GM21717 (cell line): Measurements from ENCODE around the gene MPHOSPH10.
"Not testable (repeated sequence)": the region's sequence is repeated elsewhere in the genome, so short reads cannot be mapped to it uniquely, and the experiment has no call there.

Experiments
- ATAC-seq: cut with Tn5 transposase; IDR thresholded peaks from one replicate; pipeline ENCODE4 v1.9.1; 2021; ENCODE audit warnings: mild to moderate bottlenecking, moderate library complexity; ENCODE audit not compliant: unreplicated experiment

MPHOSPH10 gene

GRCh38 chr2:71121479-71121878 lies 9.0 kb upstream of the MPHOSPH10 start:
- no peak for ATAC-seq

GRCh38 chr2:71122387-71123298 lies 7.8 kb upstream of the MPHOSPH10 start:
- no peak for ATAC-seq

- no peak for ATAC-seq
Observed at GRCh38 chr2:71125506-71126294, 4.7 kb upstream of the MPHOSPH10 start.

GRCh38 chr2:71126957-71127356 lies 3.5 kb upstream of the MPHOSPH10 start:
- no peak for ATAC-seq

GRCh38 chr2:71129114-71129901 lies 1.1 kb upstream of the MPHOSPH10 start:
- ATAC-seq, result no peak

GRCh38 chr2:71129902-71130151 lies 607 bp upstream of the MPHOSPH10 start:
- peak; percentile 46 for ATAC-seq

GRCh38 chr2:71130905-71131244 lies 441 bp downstream of the MPHOSPH10 start:
- no peak for ATAC-seq

GRCh38 chr2:71131387-71132166 lies 1.1 kb downstream of the MPHOSPH10 start:
- ATAC-seq, result not testable (repeated sequence)

GRCh38 chr2:71133603-71134002 lies 3.2 kb downstream of the MPHOSPH10 start:
- no peak for ATAC-seq

- no peak for ATAC-seq
Observed at GRCh38 chr2:71136174-71136573, 5.7 kb downstream of the MPHOSPH10 start.

GRCh38 chr2:71143782-71144181 lies 13.3 kb downstream of the MPHOSPH10 start:
- no peak for ATAC-seq

- ATAC-seq, result no peak
Observed at GRCh38 chr2:71148506-71149063, 18.2 kb downstream of the MPHOSPH10 start.

GRCh38 chr2:71150082-71150816 lies 19.8 kb downstream of the MPHOSPH10 start:
- no peak for ATAC-seq

- no peak for ATAC-seq
Observed at GRCh38 chr2:71151620-71152019, 21.2 kb downstream of the MPHOSPH10 start.

- no peak for ATAC-seq
Observed at GRCh38 chr2:71153585-71154224, 23.3 kb downstream of the MPHOSPH10 start.

GRCh38 chr2:71154279-71154678 lies 23.8 kb downstream of the MPHOSPH10 start:
- no peak for ATAC-seq

GRCh38 chr2:71154798-71155197 lies 24.4 kb downstream of the MPHOSPH10 start:
- ATAC-seq, result peak; percentile 63

GRCh38 chr2:71155846-71156245 lies 25.4 kb downstream of the MPHOSPH10 start:
- no peak for ATAC-seq

- ATAC-seq, result no peak
Observed at GRCh38 chr2:71156573-71156972, 26.1 kb downstream of the MPHOSPH10 start.
